IMR-90 (cell line): ENCODE data around the gene PMP22. TPM values are rescaled to one million over a fixed set of nuclear protein-coding genes. Genes with fewer than 3 reads are reported as not detected.
A peak's percentile ranks its signal among the peaks of the same experiment; 100 is the strongest.

Experiments used
- ATAC-seq: fragments of 200-7000 bp; cut with Tn5 transposase; 2 replicates; pipeline ENCODE4 v1.9.1; 2020; ENCODE audit warnings: low read depth, mild to moderate bottlenecking, moderate library complexity
- BruUV-seq: library from RNA; stranded (reverse); fragments of 400-500 nt; replicated peaks from 2 replicates; lab custom pipeline; 2021; lab: Mats Ljungman, UMichigan
- CTCF ChIA-PET: fragments of 300-600 bp; formaldehyde crosslinking; extraction: SDS; loops from one replicate; lab custom pipeline; 2021; ENCODE audit warnings: antibody characterized with exemption; lab: Yijun Ruan, JAX
- POLR2A ChIA-PET: fragments of 300-600 bp; sonication (Branson Sonifier 250); formaldehyde crosslinking; loops from one replicate; lab custom pipeline; 2022; ENCODE audit warnings: antibody characterized with exemption; ENCODE audit not compliant: unreplicated experiment; lab: Charles Lee
- DNase-seq: peaks from one replicate; pipeline ENCODE4 v3.0.0; 2013
- H2AFZ ChIP-seq: replicated peaks from 2 replicates; pipeline ENCODE3; 2013; ENCODE audit warnings: low read length, mild to moderate bottlenecking; ENCODE audit not compliant: poor library complexity
- H2AK5ac ChIP-seq: 2 replicates; pipeline ENCODE4 v1.6.1; 2013; ENCODE audit warnings: low read depth, low read length, inconsistent platforms
- H2AK9ac ChIP-seq: replicated peaks from 2 replicates; pipeline ENCODE3; 2013; ENCODE audit warnings: mild to moderate bottlenecking, low read depth, low read length, moderate library complexity; ENCODE audit not compliant: poor library complexity
- H2BK120ac ChIP-seq: 2 replicates; pipeline ENCODE4 v1.6.1; 2013; ENCODE audit warnings: low read depth, low read length, inconsistent platforms
- H2BK15ac ChIP-seq: 3 replicates; pipeline ENCODE4 v1.6.1; 2013; ENCODE audit warnings: low read depth, low read length, inconsistent platforms
- H2BK20ac ChIP-seq: 2 replicates; pipeline ENCODE4 v1.6.1; 2013; ENCODE audit warnings: low read depth, mild to moderate bottlenecking, inconsistent platforms, low read length, moderate library complexity
- H2BK5ac ChIP-seq: 2 replicates; pipeline ENCODE4 v1.6.1; 2013; ENCODE audit warnings: mild to moderate bottlenecking, low read depth, low read length, inconsistent platforms; ENCODE audit not compliant: poor library complexity, severe bottlenecking
- H3K14ac ChIP-seq: replicated peaks from 2 replicates; pipeline ENCODE4 v1.6.1; 2013; ENCODE audit warnings: low read depth, low read length, inconsistent platforms
- H3K18ac ChIP-seq: 2 replicates; pipeline ENCODE4 v1.6.1; 2013; ENCODE audit warnings: low read depth, low read length, control low read depth
- H3K23ac ChIP-seq: 2 replicates; pipeline ENCODE4 v1.6.1; 2013; ENCODE audit warnings: low read depth, low read length, inconsistent platforms
- H3K27ac ChIP-seq: 2 replicates; pipeline ENCODE4 v1.5.1; 2013; ENCODE audit warnings: mild to moderate bottlenecking, control low read depth, low read length; ENCODE audit not compliant: insufficient read depth
- H3K27me3 ChIP-seq: 2 replicates; pipeline ENCODE4 v1.6.1; 2013; ENCODE audit warnings: low read length; ENCODE audit not compliant: control insufficient read depth, insufficient read depth
- H3K36me3 ChIP-seq: 2 replicates; pipeline ENCODE4 v1.6.1; 2013; ENCODE audit warnings: low read length, mixed read lengths; ENCODE audit not compliant: control insufficient read depth, insufficient read depth
- H3K4ac ChIP-seq: 2 replicates; pipeline ENCODE4 v1.6.1; 2013; ENCODE audit warnings: low read depth, low read length, inconsistent platforms
- H3K4me1 ChIP-seq: 2 replicates; pipeline ENCODE4 v1.6.1; 2013; ENCODE audit warnings: low read length, mixed read lengths; ENCODE audit not compliant: control insufficient read depth, insufficient read depth
- H3K4me2 ChIP-seq: 2 replicates; pipeline ENCODE4 v1.6.1; 2013; ENCODE audit warnings: low read depth, mild to moderate bottlenecking, control low read depth, low read length, moderate library complexity
- H3K4me3 ChIP-seq: 2 replicates; pipeline ENCODE4 v1.5.1; 2013; ENCODE audit warnings: low read depth, mild to moderate bottlenecking, control low read depth, low read length, moderate library complexity; ENCODE audit not compliant: insufficient read depth
- H3K56ac ChIP-seq: 2 replicates; pipeline ENCODE4 v1.6.1; 2013; ENCODE audit warnings: low read length, inconsistent platforms; ENCODE audit not compliant: insufficient read depth; ENCODE audit errors: extremely low read depth
- H3K79me1 ChIP-seq, 2 experiments: 2 replicates each; pipeline ENCODE4 v1.6.1; 2013; ENCODE audit warnings: low read length in 2 of 2, inconsistent platforms in 1 of 2, low read depth in 1 of 2
- H3K9ac ChIP-seq: 2 replicates; pipeline ENCODE4 v1.6.1; 2013; ENCODE audit warnings: low read depth, low read length, control low read depth
- H3K9me1 ChIP-seq: 2 replicates; pipeline ENCODE4 v1.6.1; 2013; ENCODE audit warnings: low read length, inconsistent platforms; ENCODE audit not compliant: insufficient read depth
- H3K9me3 ChIP-seq: 2 replicates; pipeline ENCODE4 v1.6.1; 2013; ENCODE audit warnings: low read length; ENCODE audit not compliant: control insufficient read depth, insufficient read depth
- H4K20me1 ChIP-seq: 2 replicates; pipeline ENCODE4 v1.6.1; 2013; ENCODE audit warnings: low read length, inconsistent platforms; ENCODE audit not compliant: insufficient read depth
- H4K5ac ChIP-seq: 2 replicates; pipeline ENCODE4 v1.6.1; 2013; ENCODE audit warnings: mild to moderate bottlenecking, low read depth, low read length, control low read depth
- H4K8ac ChIP-seq, 2 experiments: 2 replicates each; pipeline ENCODE4 v1.6.1; 2013; ENCODE audit warnings: low read depth in 2 of 2, low read length in 2 of 2, control low read depth in 1 of 2, inconsistent platforms in 1 of 2
- H4K91ac ChIP-seq: 2 replicates; pipeline ENCODE4 v1.6.1; 2013; ENCODE audit warnings: low read depth, low read length, inconsistent platforms; ENCODE audit not compliant: insufficient read depth
- CHD1 ChIP-seq: IDR thresholded peaks from 2 replicates; pipeline ENCODE4 v1.6.1; 2012; ENCODE audit warnings: low read depth, low read length, improper control_type of control experiment
- FOS ChIP-seq: fragments of 150-350 bp; IDR thresholded peaks from 2 replicates; pipeline ENCODE4 v1.6.1; 2016; ENCODE audit warnings: low read depth, low read length
- USF2 ChIP-seq: fragments of 150-350 bp; IDR thresholded peaks from 2 replicates; pipeline ENCODE4 v1.6.1; 2017; ENCODE audit warnings: mild to moderate bottlenecking, antibody characterized with exemption, low read length, low read depth
- WGBS, 2 experiments: methylation state at CpG; one replicate each; pipeline versions ENCODE4 v1.1.5 to v1.1.7; 2013; ENCODE audit warnings: missing lambda C conversion rate in 2 of 2; ENCODE audit not compliant: insufficient read length in 1 of 2; ENCODE audit errors: extremely low coverage in 2 of 2; 5-methylcytosine and 5-hydroxymethylcytosine counted together
- dilution Hi-C: fragments of 300-500 bp; cut with HindIII; formaldehyde crosslinking; loops from one replicate; pipeline ENCODE4 v1.14.3; 2018; ENCODE audit warnings: low sequenced_read_pairs; ENCODE audit not compliant: unreplicated experiment
- in situ Hi-C: fragments of 300-500 bp; cut with MboI; formaldehyde crosslinking; loops from 3 replicates; pipeline ENCODE4 v1.14.3; 2019; ENCODE audit warnings: low sequenced_read_pairs, inconsistent platforms, mixed read lengths
- intact Hi-C: fragments of 100-400 bp; cut with micrococcal nuclease; formaldehyde crosslinking; loops from 2 replicates; pipeline ENCODE4 v1.10.0; 2022
- polyA plus RNA-seq, 3 experiments: library from polyadenylated mRNA; depleted of rRNA; stranded (reverse); fragments of >200 nt; gene quantifications; 2 replicates each; pipeline ENCODE4 v1.2.3, GENCODE V29; 2012; ENCODE audit warnings: low replicate concordance in 1 of 3
- total RNA-seq: library from RNA; depleted of rRNA; stranded (reverse); fragments of >200 nt; gene quantifications from 2 replicates; pipeline ENCODE4 v1.2.3, GENCODE V29; 2012

The PMP22 gene
- total and polyA plus RNA-seq, 2 of the 4 experiments (the other 2 are of a cell fraction), result 33.5 to 72.8 TPM

GRCh38 chr17:15263680-15264079 lies 1.4 kb downstream of the PMP22 start:
- H2BK5ac ChIP-seq, result no peak overlapping the region
- H3K36me3 ChIP-seq, result peaks cover 9% of the 10 kb centered on the region
- peaks cover 38% of the 10 kb centered on the region for H3K27me3 ChIP-seq
- CTCF ChIA-PET, result interaction anchor here (1.4 to 1.9 kb wide), 3 partner anchors 9 to 239 kb away, joined by 6 to 17 read pairs (median 7); no protein-coding TSS in a partner anchor
- ATAC-seq (no peak), DNase-seq (no peak)
- in situ Hi-C loops (loop anchor here (10.0 to 25.0 kb wide), 3 partner anchors 171 to 699 kb away; no protein-coding TSS in a partner anchor), intact Hi-C loops (loop anchor here (1.0 to 10.0 kb wide), 4 partner anchors 10 to 121 kb away; partner anchors contain the start of gene TEKT3), dilution Hi-C loops (no loop called here)
- H3K27ac ChIP-seq, result peak overlapping the region; percentile 88; the same call in 1 of the 2 replicates
- no peak overlapping the region for H2AFZ ChIP-seq
- H4K8ac ChIP-seq, result no peak overlapping the region; a peak in 1 of 4 replicates
- H3K18ac ChIP-seq, result no peak overlapping the region
- H3K9ac ChIP-seq, result no peak overlapping the region; the same call in 1 of the 2 replicates
- 0 out of 3 replicates have a peak overlapping the region, but pooled peaks have one; percentile 52 for H2BK15ac ChIP-seq
- H3K9me3 ChIP-seq, result no peaks in the 10 kb centered on the region
- peak overlapping the region; percentile 18; the same call in 1 of the 2 replicates for H2BK20ac ChIP-seq
- H2BK120ac ChIP-seq, result no peak overlapping the region
- 0 out of 2 replicates have a peak overlapping the region, but pooled peaks have one; percentile 3 for H3K4ac ChIP-seq
- no peak overlapping the region for H3K56ac ChIP-seq
- H3K4me3 ChIP-seq, result no peak overlapping the region
- no peak overlapping the region for H3K14ac ChIP-seq
- TF ChIP-seq FOS (no peak), CHD1 (no peak), USF2 (no peak)
- peaks cover 5% of the 10 kb centered on the region; the same call in 1 of the 2 replicates for H3K4me1 ChIP-seq
- BruUV-seq, result no TSS peak
- POLR2A ChIA-PET, result interaction anchor here (0.6 to 1.6 kb wide), 3 partner anchors 27 to 239 kb away, joined by 3 to 4 read pairs (median 4); no protein-coding TSS in a partner anchor
- peaks cover 12% of the 10 kb centered on the region; the same call in 1 of the 2 replicates for H4K20me1 ChIP-seq
- H3K9me1 ChIP-seq, result peaks cover 5% of the 10 kb centered on the region; the same call in 1 of the 2 replicates
- H3K4me2 ChIP-seq, result peak overlapping the region; percentile 87; the same call in 1 of the 2 replicates
- H2AK9ac ChIP-seq, result no peak overlapping the region
- no peak overlapping the region for H3K23ac ChIP-seq
- no peak overlapping the region for H4K5ac ChIP-seq
- H4K91ac ChIP-seq, result no peak overlapping the region
- H3K79me1 ChIP-seq, result peaks cover 13 to 23% of the 10 kb centered on the region in 2 experiments; a peak in 3 of 4 replicates
- WGBS, 2 experiments, result no CpG with 5 or more reads among the region's 3 CpGs
- H2AK5ac ChIP-seq, result peak overlapping the region; percentile 76; the same call in 1 of the 2 replicates
